ENCODE data around the gene PELI2.

The PELI2 gene

DNA sequence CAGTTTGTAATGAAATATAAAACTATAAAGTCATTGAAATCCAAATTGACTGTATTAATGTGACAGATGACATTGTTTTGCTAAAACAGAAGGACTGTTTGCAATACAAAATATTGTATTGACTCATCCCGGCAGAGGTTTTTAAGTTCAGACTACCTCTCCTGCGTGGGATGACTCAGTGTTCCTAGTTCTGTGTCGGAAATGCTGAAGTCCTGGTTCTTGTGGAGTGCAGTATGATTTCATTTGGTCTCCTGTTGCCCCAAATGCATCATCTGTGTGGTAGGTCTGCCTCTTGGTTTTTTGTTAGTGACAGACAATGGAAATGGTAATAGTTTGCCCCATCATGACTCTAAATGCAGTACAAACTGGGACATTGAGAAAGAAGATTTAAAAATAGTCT lies 27.8 kb downstream of the PELI2 start:
- H3K4me3 ChIP-seq (ENCODE audit: control insufficient read depth, low read depth, low read length) = no peak overlapping the region
- TF ChIP-seq, protein P1, sequence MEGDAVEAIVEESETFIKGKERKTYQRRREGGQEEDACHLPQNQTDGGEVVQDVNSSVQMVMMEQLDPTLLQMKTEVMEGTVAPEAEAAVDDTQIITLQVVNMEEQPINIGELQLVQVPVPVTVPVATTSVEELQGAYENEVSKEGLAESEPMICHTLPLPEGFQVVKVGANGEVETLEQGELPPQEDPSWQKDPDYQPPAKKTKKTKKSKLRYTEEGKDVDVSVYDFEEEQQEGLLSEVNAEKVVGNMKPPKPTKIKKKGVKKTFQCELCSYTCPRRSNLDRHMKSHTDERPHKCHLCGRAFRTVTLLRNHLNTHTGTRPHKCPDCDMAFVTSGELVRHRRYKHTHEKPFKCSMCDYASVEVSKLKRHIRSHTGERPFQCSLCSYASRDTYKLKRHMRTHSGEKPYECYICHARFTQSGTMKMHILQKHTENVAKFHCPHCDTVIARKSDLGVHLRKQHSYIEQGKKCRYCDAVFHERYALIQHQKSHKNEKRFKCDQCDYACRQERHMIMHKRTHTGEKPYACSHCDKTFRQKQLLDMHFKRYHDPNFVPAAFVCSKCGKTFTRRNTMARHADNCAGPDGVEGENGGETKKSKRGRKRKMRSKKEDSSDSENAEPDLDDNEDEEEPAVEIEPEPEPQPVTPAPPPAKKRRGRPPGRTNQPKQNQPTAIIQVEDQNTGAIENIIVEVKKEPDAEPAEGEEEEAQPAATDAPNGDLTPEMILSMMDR (conservative IDR thresholded peaks at IDR 0.05; ENCODE audit: control insufficient read depth, insufficient read depth, low read depth, low read length) = no peak
- DNase-seq (ENCODE audit: low read depth) = peak; percentile 94

DNA sequence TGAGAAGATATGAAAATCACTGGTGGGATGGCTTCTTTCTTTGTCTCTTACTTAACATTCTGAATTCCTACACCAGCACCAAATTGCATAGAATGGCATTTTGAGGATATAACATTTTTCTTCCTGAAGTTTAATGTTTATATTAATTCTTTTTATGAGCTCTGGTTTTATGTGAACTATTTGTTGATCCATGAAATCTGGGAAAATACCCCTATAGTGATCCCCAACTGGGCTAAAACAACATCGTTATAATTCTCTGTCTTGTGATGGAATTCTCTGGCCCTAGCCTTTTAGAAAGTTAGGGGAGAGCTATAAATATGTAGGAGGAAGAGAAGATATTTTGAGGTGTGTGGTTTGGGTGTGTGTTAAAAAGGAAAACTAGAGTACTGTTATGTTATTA lies 29.2 kb downstream of the PELI2 start:
- no peak overlapping the region for H3K4me3 ChIP-seq (ENCODE audit: control insufficient read depth, low read depth, low read length)
- DNase-seq (ENCODE audit: low read depth) = no peak
- TF ChIP-seq, protein P1 (conservative IDR thresholded peaks at IDR 0.05; ENCODE audit: control insufficient read depth, insufficient read depth, low read depth, low read length) = no peak

GRCh38 chr14:56147986-56148901 lies 30.0 kb downstream of the PELI2 start:
- TF ChIP-seq, protein P1 (conservative IDR thresholded peaks at IDR 0.05; ENCODE audit: control insufficient read depth, insufficient read depth, low read depth, low read length) = no peak
- DNase-seq (ENCODE audit: low read depth) = no peak
- no peak overlapping the region for H3K4me3 ChIP-seq (ENCODE audit: control insufficient read depth, low read depth, low read length)

DNA sequence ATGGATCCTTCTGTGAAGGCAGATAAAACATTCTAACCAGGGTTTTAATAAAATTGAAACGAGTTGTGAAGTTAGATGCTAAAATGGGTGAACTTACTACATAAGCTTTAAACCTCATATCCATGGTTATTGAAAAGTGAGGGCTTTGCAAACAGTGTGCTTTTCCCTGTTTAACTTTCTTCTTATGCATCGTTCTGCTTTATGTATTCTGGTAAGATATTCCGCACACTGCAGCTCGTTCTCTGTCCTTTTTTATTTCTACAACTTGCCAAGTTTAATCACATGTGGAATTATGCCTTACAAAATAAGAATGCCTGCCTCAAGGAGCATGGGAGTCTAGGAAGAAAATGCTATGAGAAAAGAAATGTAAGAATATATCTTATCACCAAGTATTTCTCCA lies 30.9 kb downstream of the PELI2 start:
- TF ChIP-seq, protein P1 (conservative IDR thresholded peaks at IDR 0.05; ENCODE audit: control insufficient read depth, insufficient read depth, low read depth, low read length) = no peak
- no peak overlapping the region for H3K4me3 ChIP-seq (ENCODE audit: control insufficient read depth, low read depth, low read length)
- no peak for DNase-seq (ENCODE audit: low read depth)

DNA sequence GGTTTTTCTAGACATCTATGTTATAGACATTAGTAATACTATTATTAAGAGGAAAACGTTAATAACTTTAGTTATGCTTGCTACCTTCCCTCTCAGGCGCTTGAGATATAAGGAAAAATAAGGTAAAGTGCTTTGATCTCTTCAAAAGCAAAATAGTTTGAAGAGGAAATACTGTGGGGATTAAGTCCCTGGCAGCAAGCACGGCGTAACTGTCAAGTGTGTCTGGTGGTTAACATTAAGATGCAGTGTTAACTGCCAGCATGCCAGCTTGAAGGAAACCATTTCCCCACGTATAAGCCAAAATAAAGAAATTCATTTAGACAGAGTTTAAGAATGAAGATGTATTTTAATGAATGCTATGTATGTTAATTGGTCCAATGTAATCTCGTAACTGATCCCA lies 31.8 kb downstream of the PELI2 start:
- DNase-seq (ENCODE audit: low read depth) = no peak
- TF ChIP-seq, protein P1 (conservative IDR thresholded peaks at IDR 0.05; ENCODE audit: control insufficient read depth, insufficient read depth, low read depth, low read length) = no peak
- no peak overlapping the region for H3K4me3 ChIP-seq (ENCODE audit: control insufficient read depth, low read depth, low read length)

DNA sequence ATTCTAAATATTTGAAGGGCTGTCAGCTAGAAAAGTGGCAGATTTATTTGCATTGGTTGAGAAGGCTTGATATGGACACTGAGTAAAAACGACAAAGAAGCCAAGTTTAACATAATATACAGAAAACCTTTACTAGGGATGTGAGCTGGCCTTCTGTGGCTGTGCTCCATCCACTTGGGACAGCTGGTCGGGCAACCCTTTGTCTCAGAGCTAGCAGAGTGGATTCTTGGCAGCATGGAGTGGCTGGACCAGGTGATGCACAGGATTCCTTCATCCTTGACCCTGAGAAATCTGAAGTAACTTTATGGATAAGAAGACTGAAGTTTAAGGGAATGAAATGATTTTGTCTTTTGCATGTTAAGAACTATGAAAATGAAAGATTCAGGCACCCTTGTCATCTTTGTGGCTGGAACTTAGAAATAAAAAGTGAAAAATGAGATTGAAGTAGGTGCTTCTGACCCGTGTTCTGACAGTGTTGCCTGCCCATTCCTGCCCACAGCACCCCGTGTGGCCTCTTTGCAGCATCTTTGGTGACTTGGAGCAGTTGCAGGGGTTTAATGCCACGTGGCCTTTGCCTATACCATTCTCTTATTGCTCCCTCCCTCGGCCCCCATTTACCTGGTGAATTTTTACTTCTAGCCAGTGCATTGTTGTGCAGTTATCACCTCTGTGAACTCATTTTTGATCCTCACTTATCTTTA lies 32.6 kb downstream of the PELI2 start:
- no peak overlapping the region for H3K4me3 ChIP-seq (ENCODE audit: control insufficient read depth, low read depth, low read length)
- TF ChIP-seq, protein P1 (conservative IDR thresholded peaks at IDR 0.05; ENCODE audit: control insufficient read depth, insufficient read depth, low read depth, low read length) = no peak
- DNase-seq (ENCODE audit: low read depth) = no peak

Data from fibroblast of mammary gland (primary cell).